GM19438 (cell line): ENCODE measurements around the gene PDE4C.

ENCODE experiments used
- ATAC-seq: cut with Tn5 transposase; IDR thresholded peaks from one replicate; pipeline ENCODE4 v1.9.1; 2021; ENCODE audit warnings: low read depth; ENCODE audit not compliant: unreplicated experiment

PDE4C gene

DNA sequence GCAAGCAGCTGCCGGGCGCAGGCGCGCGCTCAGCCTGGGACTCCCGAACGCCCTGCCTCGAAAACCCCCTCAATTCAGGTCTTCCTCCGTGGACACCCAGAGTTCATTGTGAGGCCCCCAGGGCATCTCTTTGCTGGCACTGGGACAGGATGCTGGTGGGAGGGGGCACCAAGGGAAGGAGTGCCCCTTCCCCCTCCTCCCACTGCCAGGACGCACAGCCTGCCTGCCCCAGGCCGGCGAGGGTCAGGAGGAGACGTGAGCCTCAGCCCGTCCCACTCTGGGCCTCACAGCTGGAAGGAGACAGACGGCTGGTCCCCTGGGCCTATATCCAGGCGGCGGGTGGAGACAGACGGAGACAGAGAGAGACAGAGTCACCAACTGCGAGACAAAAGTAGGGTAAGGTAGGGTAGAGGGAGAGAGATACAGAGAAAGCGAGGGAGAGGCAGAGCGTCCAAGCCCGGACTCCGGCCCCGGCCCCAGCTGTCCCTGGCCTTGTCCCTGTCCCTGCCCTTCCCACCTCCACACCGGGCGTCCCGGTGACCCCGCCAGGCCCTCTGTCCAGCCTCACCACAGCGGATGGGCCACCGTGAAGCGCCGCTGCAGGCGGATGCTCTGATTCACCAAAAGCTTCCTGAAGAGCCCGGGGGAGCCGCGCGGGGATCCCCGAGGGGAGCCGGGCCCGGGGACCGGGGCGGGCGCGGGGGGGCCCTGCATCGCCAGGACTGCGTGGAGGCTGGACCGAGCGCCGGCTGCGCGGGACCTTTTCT, at the start of gene PDE4C:
Gene PDE4C (minus strand): TSS at position 737 of the 767 bp plus-strand sequence. CDS start 23 bp downstream, at position 714.
- ATAC-seq = no peak

DNA sequence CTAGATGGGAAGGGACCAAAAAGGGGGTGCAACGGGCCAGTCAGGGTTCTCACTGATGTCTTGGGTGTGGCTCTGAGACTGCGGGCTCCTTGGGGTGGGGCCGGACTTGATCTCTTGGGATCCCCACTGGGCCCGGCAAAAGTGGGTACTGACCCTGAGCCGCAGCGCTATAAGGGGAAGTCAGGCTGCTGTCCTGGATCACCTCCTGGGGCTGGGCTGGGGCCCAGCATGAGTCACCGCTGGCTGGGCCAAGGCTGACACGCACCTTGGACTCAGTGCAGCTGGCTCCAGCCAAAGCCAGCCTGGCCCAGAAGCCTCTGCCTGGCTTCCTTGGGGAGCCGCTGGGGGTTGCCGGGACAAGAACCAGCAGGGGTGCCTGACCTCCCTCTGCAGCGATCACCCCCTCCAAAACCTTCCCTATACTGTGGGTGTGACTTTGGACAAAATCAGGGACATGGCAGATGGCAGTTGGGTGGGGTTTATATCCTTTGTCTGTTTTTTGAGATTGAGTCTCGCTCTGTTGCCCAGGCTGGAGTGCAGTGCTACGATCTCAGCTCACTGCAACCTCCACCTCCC, 48.6 kb upstream of the PDE4C start:
- ATAC-seq = no peak

DNA sequence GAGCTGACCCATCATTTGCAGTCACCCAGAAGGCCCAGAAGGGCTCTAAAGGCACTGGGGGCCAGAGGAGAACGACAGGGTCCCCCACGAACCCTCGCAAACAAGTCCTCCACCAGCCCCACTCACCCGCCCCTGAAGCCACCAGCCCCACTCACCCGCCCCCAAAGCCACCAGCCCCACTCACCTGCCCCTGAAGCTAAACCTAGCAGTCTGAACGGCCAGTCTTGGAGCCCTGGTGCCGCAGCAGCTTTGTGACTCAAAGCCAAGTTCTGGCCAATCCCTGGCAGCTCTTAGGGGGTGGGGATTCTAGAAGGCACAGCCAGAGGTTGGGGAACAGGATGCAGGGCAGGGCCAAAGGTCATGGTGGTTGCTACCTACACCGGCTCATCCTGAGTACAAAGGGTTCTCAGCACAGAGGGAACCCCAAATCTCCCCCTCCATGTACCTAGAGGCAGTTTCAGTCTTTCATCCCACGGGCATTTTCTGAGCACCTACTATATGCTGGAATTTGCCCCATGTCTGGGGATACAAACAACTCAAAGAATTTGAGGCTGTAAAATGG, 48.1 kb upstream of the PDE4C start, which contains the start of gene IQCN:
Gene IQCN (minus strand): TSS at position 234 of the 562 bp plus-strand sequence. CDS start 4,974 bp downstream, outside the sequence.
- no peak for ATAC-seq

DNA sequence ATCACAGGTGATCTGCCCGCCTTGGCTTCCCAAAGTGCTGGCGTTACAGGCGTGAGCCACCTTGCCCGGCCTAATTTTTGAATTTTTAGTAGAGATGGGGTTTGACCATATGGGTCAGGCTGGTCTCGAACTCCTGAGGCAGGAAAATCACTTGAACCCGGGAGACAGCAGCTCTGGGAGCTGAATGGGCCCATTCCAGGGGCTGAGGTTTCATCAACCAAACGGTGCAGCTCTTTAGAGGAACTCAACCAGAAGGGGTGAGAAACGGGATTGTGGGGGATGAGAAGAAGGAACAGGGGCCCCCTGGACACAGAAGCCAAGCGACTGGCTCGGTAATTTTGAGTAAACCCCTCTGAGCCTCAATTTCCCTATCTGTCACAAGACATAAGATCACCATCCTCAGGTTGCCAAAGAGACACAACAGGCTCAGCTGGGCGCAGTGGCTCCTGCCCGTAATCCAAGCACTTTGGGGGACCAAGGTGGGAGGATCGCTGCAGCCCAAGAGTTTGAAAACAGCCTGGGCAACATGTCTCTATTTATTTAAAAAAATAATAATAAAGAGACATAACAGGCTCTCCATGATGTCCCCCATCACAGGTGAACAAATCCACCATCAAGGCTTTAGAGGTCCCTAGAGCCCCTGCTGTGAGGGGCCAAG, 47.5 kb upstream of the PDE4C start:
- ATAC-seq = no peak

DNA sequence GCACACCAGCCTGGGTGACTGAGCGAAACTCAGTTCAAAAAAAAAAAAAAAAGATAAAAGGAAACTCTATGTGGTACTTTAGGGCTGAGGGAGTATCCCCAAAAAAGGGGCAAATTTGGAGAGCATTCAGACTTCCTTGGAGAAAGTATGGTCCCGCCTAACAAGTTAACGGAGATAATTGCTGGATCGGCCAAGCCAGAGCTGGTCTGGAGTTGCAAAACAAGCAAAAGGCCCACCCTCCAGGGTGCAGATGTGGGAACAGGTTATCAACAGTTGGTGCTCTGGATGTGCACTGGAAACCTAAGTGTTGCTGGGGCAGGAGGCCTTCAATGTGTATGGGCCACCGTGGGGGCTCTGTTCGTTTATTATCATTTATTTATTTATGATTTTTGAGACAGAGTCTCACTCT, 45.2 kb upstream of the PDE4C start:
- no peak for ATAC-seq

DNA sequence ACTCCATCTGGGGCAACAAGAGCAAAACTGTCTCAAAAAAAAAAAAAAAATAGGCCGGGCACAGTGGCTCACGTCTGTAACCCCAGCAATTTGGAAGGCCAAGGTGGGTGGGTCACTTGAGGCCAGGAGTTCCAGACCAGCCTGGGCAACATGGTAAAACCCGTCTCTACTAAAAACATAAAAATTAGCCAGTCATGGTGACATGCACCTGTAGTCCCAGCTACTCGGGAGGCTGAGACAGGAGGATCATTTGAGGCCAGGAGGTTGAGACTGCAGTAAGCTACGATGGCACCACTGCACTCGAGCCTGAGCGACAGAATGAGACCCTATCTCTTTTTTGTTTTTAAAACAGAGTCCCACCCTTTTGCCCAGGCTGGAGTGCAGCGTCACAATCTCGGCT, 44.1 kb upstream of the PDE4C start:
- ATAC-seq = no peak

DNA sequence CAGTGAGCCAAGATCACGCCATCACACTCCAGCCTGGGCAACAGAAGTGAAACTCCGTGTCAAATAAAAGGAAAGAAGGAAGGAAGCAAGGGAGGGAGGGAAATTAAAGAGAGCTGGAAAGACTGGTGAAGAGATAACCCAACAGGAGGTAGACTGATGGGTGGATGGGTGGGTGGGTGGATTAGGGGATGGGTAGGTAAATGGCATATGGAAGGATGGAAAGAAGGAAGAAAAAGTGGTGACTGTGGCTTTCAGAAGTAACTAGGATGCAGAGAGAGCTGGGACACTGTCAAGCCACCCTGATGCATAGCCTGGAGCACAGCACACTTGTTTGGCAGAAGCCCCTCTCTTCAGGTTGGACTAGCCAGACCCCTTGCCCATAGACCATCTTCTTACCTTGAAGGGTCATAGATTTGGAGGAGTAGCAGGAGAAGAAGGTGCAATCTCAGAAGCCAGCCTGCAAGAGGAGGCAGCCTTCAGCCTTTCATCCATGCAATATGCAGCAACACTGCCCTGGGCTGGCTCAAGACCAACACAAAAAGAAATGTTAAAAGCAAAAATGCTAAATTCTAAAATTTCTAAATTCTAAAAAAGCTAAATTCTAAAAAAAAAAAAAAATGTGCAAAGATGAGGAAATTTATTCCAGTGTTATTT, 43.0 kb upstream of the PDE4C start:
- no peak for ATAC-seq

DNA sequence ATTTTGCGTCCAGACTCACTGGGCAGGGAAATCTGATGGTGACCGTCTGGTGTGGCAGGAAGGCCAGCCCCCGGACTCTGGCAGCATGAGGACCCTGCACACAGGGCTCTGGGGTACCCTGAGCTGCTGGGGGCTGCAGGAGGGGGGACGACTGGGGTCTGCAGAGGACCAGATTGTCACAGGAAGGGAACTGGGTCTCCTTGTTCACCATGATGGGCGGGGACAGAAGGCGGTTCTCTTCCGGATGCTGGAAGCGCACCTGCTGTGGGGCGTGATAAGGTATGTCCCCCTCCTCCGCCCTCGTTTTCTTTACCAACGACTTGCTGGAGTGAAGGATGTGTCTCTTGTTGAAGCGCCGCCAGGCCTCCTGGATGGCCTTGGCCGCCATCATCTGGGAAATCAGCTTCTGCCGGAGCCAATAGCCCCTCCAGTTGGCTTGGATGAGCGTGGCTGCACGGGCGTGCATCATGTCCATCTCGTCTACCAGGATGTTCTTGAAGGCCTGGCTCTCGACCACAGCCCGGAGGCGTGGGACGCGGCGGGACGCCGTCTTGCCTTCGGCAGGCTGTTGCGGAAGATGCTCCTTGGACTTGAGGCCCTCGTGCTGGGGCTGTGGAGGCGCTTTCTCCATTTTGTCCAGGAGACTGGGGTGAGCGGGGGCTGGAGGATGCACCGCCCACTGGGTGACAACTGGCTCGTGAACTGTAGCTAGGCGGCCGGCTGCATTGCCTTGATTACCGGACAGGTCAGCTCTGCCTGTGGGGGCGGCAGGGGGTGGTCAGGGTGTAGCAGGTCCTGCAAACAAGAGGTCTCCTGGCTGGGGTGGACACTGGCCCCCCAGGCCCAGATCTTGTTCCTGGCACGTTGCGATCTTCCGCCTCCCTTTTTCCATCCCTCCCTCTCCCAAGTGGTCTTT, 40.8 kb upstream of the PDE4C start:
- no peak for ATAC-seq

DNA sequence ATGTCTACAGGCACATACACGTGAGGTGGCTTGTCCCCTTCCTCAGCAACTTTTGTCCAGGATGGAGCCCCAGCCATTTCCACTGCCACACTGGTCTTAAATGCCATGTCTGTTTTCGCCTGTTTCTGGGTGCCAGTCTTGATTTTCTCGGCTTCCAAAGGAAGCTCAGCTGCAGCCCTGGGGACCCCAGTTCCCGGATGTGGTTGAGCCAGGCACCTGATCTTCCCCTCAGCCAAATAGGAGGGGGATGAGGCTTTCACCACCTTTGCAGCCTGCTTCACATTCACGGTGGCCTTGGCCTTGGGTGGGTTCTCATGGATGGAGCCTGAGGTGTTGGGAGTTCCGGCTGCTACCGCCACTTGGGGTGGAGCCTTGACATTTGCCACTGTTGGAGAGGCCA, 39.3 kb upstream of the PDE4C start:
- ATAC-seq = no peak

DNA sequence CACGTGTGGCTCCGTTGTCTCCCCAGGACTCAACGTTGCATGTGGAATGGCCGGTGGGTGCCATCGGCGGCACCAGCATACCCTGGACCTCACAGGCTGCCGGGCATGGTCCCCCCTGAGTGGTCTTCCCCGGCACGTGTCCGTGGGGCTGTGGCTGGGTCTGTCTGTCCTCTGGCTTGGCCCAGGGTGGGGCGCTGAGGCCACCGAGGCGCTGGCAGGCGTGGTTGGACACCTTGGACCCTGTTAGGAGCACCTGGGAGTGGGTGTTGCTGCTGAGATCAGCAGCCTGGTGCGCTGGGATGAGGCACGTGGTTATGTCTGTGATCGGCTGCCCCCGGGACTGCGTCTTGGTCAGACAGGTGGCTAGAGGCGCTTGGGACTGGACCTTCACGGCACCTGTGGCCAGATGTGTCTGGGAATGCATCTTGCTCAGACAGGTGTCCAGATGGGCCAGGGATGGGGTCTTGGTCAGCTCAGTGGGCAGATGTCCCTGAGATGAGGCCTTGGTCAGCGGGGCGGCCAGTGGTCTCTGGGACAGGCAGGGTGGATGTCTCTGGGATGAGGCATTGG, 38.8 kb upstream of the PDE4C start:
- no peak for ATAC-seq

DNA sequence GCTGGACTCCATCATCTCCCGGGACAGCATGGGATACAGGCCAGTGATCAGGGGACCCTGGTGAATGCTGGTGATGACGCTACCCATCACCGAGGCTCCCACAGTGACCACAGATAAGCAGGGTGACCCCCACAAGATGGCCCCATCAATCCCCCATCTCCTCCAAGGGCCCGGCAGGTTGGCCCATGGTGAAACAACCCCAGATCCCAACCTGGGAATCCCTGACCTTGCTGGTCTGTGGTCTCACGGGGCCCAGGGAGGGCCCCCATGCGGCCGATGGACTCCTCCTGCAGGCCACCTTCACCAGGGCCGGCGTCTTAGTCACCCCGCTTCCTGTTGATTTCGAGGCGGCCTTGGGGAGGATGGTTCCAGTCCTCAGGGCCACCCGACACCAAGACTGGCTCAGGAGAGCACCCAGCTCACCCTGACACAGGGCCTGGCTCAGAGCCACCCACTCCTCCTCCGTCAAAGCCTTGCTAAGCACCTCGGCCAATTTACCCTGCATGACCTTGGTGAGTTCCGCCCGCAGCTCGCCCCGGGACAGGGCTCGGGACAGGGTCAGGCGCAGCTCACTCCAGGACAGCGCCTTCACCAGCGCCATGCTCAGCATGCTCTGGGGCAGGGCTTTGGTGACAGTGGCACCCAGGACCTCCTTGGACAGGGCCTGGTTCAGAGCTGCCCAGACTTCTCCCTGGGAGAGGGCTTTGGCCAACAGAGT, 38.1 kb upstream of the PDE4C start:
- no peak for ATAC-seq

DNA sequence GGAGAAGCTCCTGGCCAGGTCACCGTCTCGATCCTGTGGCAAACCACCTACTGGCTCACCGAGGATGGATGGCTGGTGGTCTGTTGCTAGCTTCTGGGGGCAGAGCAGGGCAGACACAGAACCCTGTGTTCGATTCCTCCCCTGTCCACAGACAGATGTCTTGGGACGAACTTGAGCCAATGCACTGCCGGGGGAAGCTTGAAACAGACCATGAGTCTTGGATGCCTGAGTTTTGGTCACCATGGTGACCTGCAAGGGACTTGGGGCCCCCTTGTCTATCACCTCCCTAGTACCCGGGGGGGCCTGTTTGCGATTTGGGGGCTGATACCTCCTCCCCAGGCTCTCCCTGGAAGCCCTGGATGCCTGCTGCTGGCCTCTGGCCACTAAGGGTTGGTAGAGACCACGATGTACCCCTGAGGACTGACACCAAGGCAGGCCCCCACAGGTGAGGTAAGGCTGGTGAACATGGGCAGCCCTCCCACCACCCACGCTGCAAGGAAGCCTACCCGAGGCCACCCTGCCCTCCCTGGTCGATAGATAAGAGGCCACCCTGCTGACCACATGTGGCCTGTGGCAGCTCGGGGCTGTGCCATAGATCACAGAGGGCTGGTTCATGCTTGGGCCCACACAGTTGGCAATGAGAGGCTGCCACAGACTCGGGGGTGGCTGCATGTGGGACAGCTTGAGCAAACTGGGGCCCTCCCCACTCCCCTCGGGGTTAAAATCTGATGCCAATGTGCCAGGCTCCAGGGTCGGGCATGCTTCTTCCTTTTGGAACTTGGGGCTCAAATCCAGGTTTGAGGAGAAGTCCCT, 37.3 kb upstream of the PDE4C start:
- ATAC-seq = no peak

DNA sequence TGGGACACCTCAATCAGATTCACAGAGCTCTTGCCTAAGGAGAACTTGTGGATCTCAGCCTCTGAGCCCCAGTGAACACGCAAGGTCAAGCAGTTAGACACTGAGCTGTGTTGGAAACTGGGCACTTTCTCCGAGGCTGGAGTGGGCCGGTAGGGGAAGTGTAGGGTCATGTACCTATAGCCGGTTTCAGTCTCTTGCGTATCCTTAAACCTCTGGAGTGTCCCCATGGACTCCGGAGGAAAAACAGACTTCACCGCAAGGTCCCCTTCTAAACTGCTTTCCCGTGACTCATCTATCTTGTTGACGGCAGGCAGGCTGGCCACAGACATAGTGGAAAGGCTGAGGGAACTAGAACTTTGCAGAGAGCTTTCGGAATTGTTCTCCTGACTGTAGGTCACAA, 36.7 kb upstream of the PDE4C start:
- ATAC-seq = no peak

DNA sequence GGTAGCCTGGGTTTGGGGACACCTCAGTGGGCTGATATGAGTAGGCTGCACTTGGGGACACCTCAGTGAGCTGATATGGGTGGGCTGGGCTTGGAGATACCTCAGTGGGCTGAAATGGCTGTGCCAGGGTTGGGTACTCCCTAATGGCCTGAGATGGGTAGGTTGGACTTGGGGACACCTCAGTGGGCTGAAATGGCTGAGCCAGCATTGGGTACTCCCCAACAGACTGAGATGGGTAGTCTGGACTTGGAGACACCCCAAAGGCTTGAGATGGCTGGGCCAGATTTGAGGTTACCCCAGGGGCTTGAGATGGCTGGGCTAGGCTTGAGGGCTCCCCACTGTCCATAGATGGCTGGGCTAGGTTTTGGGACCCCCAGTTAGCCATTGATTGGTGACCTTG, 35.9 kb upstream of the PDE4C start:
- no peak for ATAC-seq

DNA sequence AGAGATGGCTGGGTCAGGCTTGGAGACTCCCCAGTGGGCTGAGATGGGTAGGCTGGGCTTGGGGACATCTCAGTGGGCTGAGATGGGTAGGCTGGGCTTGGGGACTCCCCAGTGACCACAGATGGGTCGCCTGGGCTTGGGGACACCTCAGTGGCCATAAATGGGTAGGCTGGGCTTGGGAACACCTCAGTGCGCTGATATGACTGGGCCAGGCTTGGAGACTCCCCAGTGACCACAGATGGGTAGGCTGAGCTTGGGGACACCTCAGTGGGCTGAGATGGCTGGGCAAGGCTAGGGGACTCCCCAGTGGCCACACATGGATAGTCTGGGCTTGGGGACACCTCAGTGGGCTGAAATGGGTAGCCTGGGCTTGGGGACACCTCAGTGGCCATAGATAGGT, 35.2 kb upstream of the PDE4C start:
- ATAC-seq = no peak

DNA sequence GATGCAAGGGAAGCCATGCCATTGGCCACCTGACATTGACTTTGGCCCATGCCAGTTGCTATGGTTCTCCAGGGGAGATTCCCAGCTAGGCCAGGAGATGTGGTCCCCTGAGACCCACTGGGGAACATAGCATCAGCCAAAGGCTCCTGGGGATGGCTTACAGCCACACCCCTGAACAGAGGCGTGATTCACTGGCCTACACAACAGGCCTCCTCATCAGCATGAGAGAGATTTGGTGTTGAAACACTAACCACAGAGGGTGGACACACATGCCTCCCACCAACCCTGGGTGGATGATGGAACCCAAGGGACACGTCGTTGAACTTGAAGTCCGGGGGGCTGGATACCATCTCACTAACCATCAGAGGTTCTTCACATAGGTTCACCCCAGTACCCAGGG, 33.7 kb upstream of the PDE4C start:
- no peak for ATAC-seq

DNA sequence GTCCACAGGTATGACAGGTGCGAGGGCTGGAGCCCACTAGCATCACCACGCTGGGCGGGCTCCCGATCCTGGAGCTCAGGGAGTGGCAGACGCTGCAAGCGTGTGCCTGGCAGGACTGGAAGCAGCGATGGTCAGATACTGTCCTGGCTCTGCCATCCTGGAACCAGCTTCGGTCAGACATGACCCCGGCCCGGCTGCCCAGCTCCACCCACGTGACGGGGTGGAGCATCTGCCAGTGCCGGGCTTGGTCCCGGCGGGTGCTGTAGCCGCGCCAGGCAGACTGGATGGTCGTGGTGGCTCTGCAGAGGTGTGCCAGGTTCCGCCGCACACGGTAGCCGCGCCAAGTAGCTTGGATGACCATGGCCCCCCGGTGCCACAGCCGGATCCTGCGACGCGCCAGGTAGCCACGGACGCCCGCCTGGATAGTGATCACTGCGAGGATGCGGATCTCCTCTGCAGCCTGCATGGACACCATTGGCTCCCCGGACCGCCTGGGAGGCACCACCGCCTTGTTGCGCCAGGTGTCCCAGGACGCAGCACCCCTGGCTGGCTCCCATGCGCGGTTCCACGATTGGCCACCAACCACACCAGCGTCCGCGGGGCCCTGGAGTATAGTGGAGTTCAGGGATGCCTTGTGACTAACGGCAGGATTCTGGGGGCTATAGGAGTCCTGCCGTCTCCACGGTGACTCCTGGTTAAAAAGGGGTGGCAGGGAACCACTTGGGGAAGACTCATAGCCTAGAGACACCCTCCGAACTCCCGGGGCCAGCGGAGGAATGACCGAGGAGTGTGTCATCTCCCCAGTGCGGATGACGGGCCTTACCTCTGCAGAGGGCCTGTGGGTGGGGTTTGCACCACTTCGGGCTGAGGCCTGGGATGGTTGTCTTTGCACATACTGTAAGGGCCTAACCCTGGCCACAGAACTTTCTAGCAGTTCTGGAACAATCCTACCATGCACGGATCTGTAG, 31.5 kb upstream of the PDE4C start:
- no peak for ATAC-seq
